SK-N-SH (cell line): ENCODE data around the gene SORBS2. TPM values are rescaled to one million over a fixed set of nuclear protein-coding genes. Genes with fewer than 3 reads are reported as not detected.

Experiments used
- CTCF ChIA-PET: fragments of 300-600, 350-600 bp; formaldehyde crosslinking; extraction: SDS; loops from one replicate; lab custom pipeline; 2021; lab: Yijun Ruan, JAX
- POLR2A ChIA-PET: fragments of 350-600 bp; sonication (Branson Sonifier 250); formaldehyde crosslinking; extraction: SDS; loops from one replicate; lab custom pipeline; 2020; ENCODE audit warnings: antibody characterized with exemption, inconsistent platforms; lab: Yijun Ruan, JAX
- DNase-seq: peaks from one replicate; pipeline ENCODE4 v3.0.0; 2012
- H2AFZ ChIP-seq: fragments of 200-600 bp; sonication (generic); 2 replicates; pipeline ENCODE4 v1.8.1; 2016; ENCODE audit warnings: antibody characterized with exemption, mild to moderate bottlenecking, low read depth
- H3F3A ChIP-seq: fragments of 200-600 bp; sonication (generic); replicated peaks from 2 replicates; pipeline ENCODE3; 2016; ENCODE audit warnings: antibody characterized with exemption, mild to moderate bottlenecking; ENCODE audit not compliant: insufficient read depth
- H3K27ac ChIP-seq, 2 experiments: fragments of 200-500 bp in 1 of 2; fragments of 200-600 bp in 1 of 2; sonication (Bioruptor generic) in 1 of 2; sonication (generic), shearing (Covaris generic) in 1 of 2; 2 replicates each; pipeline versions ENCODE4 v1.5.1 to v1.6.1; 2014 to 2016; ENCODE audit warnings: low read depth in 2 of 2, inconsistent platforms in 1 of 2, low read length in 1 of 2, mild to moderate bottlenecking in 1 of 2, mixed read lengths in 1 of 2
- H3K27me3 ChIP-seq: fragments of 200-600 bp; sonication (generic), shearing (Covaris generic); 2 replicates; pipeline ENCODE4 v1.6.1; 2016; ENCODE audit warnings: mixed run types; ENCODE audit not compliant: insufficient read depth
- H3K36me3 ChIP-seq, 2 experiments: fragments of 200-500 bp in 1 of 2; fragments of 200-600 bp in 1 of 2; sonication (Bioruptor generic) in 1 of 2; sonication (generic) in 1 of 2; replicated peaks in 1 of 2; 2 replicates each; pipeline versions ENCODE3 to v1.5.1; 2014 to 2016; ENCODE audit warnings: low read length in 1 of 2, mild to moderate bottlenecking in 1 of 2; ENCODE audit not compliant: insufficient read depth in 2 of 2, control insufficient read depth in 1 of 2
- H3K4me1 ChIP-seq, 2 experiments: fragments of 200-500 bp in 1 of 2; fragments of 200-600 bp in 1 of 2; sonication (Bioruptor generic) in 1 of 2; sonication (generic), shearing (Covaris generic) in 1 of 2; 2 replicates each; pipeline versions ENCODE4 v1.5.1 to v1.6.1; 2014 to 2016; ENCODE audit warnings: low read depth in 1 of 2, low read length in 1 of 2, mixed run types in 1 of 2; ENCODE audit not compliant: insufficient read depth in 2 of 2, control insufficient read depth in 1 of 2
- H3K4me2 ChIP-seq: fragments of 200-600 bp; sonication (generic), shearing (Covaris generic); 2 replicates; pipeline ENCODE4 v1.6.1; 2017; ENCODE audit warnings: mixed run types
- H3K4me3 ChIP-seq, 2 experiments: fragments of 200-500 bp in 1 of 2; fragments of 200-600 bp in 1 of 2; sonication (Bioruptor generic) in 1 of 2; sonication (generic), shearing (Covaris generic) in 1 of 2; 2 replicates each; pipeline versions ENCODE4 v1.5.1 to v1.8.1; 2014 to 2016; ENCODE audit warnings: low read depth in 2 of 2, inconsistent platforms in 1 of 2, low read length in 1 of 2, mild to moderate bottlenecking in 1 of 2, mixed read lengths in 1 of 2, moderate library complexity in 1 of 2
- H3K79me2 ChIP-seq: fragments of 200-600 bp; sonication (generic); 2 replicates; pipeline ENCODE4 v1.8.1; 2017; ENCODE audit warnings: mild to moderate bottlenecking; ENCODE audit not compliant: insufficient read depth
- H3K9ac ChIP-seq: fragments of 200-600 bp; sonication (generic); 2 replicates; pipeline ENCODE4 v1.6.1; 2017; ENCODE audit warnings: mixed run types
- H3K9me2 ChIP-seq: fragments of 200-600 bp; sonication (generic); 2 replicates; pipeline ENCODE4 v1.6.1; 2017; ENCODE audit warnings: mixed run types
- H3K9me3 ChIP-seq: fragments of 200-600 bp; sonication (generic); 2 replicates; pipeline ENCODE4 v1.6.1; 2017; ENCODE audit warnings: mixed run types, mild to moderate bottlenecking, moderate library complexity
- H4K20me1 ChIP-seq: fragments of 200-600 bp; sonication (generic); 2 replicates; pipeline ENCODE4 v1.6.1; 2017; ENCODE audit warnings: mild to moderate bottlenecking, mixed run types; ENCODE audit not compliant: insufficient read depth
- FOXM1 ChIP-seq: IDR thresholded peaks from 2 replicates; pipeline ENCODE4 v1.4.0; 2012; ENCODE audit warnings: low read depth, mild to moderate bottlenecking
- GATA2 ChIP-seq: sonication (generic); formaldehyde crosslinking; IDR thresholded peaks from 2 replicates; pipeline ENCODE4 v1.5.0; 2020; ENCODE audit warnings: mild to moderate bottlenecking, missing genetic modification reagents
- MAX ChIP-seq: IDR thresholded peaks from 2 replicates; pipeline ENCODE4 v1.4.0; 2012; ENCODE audit warnings: low read depth
- POLR2AphosphoS5 ChIP-seq: IDR thresholded peaks from 2 replicates; pipeline ENCODE4 v1.6.1; 2012; ENCODE audit warnings: low read depth, low read length
- RCOR1 ChIP-seq: fragments of 150-350 bp; IDR thresholded peaks from 2 replicates; pipeline ENCODE4 v1.6.1; 2017; ENCODE audit warnings: antibody characterized with exemption, low read length
- SIN3A ChIP-seq: IDR thresholded peaks from 2 replicates; pipeline ENCODE4 v1.6.1; 2012; ENCODE audit warnings: low read depth, mild to moderate bottlenecking, low read length, moderate library complexity, borderline replicate concordance
- TEAD4 ChIP-seq: IDR thresholded peaks from 2 replicates; pipeline ENCODE4 v1.4.0; 2012; ENCODE audit warnings: mild to moderate bottlenecking, borderline replicate concordance; ENCODE audit not compliant: insufficient read depth
- USF1 ChIP-seq: IDR thresholded peaks from 2 replicates; pipeline ENCODE4 v1.4.0; 2012; ENCODE audit warnings: low read depth, borderline replicate concordance
- ZBTB33 ChIP-seq: IDR thresholded peaks from 2 replicates; pipeline ENCODE4 v1.4.0; 2012; ENCODE audit warnings: low read depth, borderline replicate concordance
- WGBS: methylation state at CpG from one replicate; pipeline ENCODE4 v1.1.6; 2017; ENCODE audit warnings: low lambda C conversion rate; 5-methylcytosine and 5-hydroxymethylcytosine counted together
- polyA plus RNA-seq, 3 experiments: library from polyadenylated mRNA; depleted of rRNA; stranded (reverse); fragments of >200 nt; gene quantifications; 2 replicates each; pipeline ENCODE4 v1.2.3, GENCODE V29; 2012

Gene SORBS2
- polyA plus RNA-seq, 1 of the 3 experiments (the other 2 are of a cell fraction): 2.5 TPM

- Histone ChIP-seq H3K36me3 (no peaks in the 10 kb centered on the region), H3K27me3 (no peaks in the 10 kb centered on the region), H3K4me2 (no peak overlapping the region), H3K9me2 (no peaks in the 10 kb centered on the region), H3K9ac (no peak overlapping the region), H3F3A (no peaks in the 10 kb centered on the region), H3K4me1 (no peaks in the 10 kb centered on the region), H3K4me3 (no peak overlapping the region), H3K27ac (no peak overlapping the region), H3K79me2 (no peaks in the 10 kb centered on the region), H4K20me1 (no peaks in the 10 kb centered on the region), H2AFZ (no peak overlapping the region), H3K9me3 (no peaks in the 10 kb centered on the region)
- TF ChIP-seq POLR2AphosphoS5: no peak
- no peak for TF ChIP-seq USF1
- no peak for TF ChIP-seq RCOR1
- ChIA-PET CTCF (no interaction called here), POLR2A (no interaction called here)
- WGBS: 46% methylated on average over 6 of the region's 6 CpGs
- no peak for DNase-seq
Measured at GRCh38 chr4:185546335-185546734, 265.7 kb downstream of the SORBS2 start.

GRCh38 chr4:185542626-185543315 lies 269.2 kb downstream of the SORBS2 start:
- Histone ChIP-seq H2AFZ (no peak overlapping the region), H3K27me3 (peaks cover 23% of the 10 kb centered on the region; the same call in 1 of the 2 replicates), H3K9me3 (no peaks in the 10 kb centered on the region), H3K4me3 (no peak overlapping the region), H3K27ac (no peak overlapping the region), H3K9me2 (no peaks in the 10 kb centered on the region), H3K36me3 (no peaks in the 10 kb centered on the region), H3F3A (no peaks in the 10 kb centered on the region), H3K79me2 (no peaks in the 10 kb centered on the region), H3K4me2 (no peak overlapping the region), H3K4me1 (no peaks in the 10 kb centered on the region), H4K20me1 (no peaks in the 10 kb centered on the region), H3K9ac (no peak overlapping the region)
- POLR2A ChIA-PET: no interaction called here
- no peak for DNase-seq
- WGBS: 60% methylated on average over 13 of the region's 14 CpGs
- CTCF ChIA-PET: interaction anchor here (0.6 to 1.2 kb wide), 2 partner anchors 28 to 72 kb away, joined by 3 to 4 read pairs; no protein-coding TSS in a partner anchor
- TF ChIP-seq TEAD4: no peak
- TF ChIP-seq GATA2 (CRISPR knock-in tag): no peak
- TF ChIP-seq FOXM1: no peak
- TF ChIP-seq SIN3A: no peak
- no peak for TF ChIP-seq MAX
- no peak for TF ChIP-seq ZBTB33
